ENCODE data around the gene ZNF738. TPM values are rescaled to one million over a fixed set of nuclear protein-coding genes. Genes with fewer than 3 reads are reported as not detected.

ZNF738 gene
- total and polyA plus RNA-seq, 2 experiments from 2014 or later: 137 to 138 TPM

DNA sequence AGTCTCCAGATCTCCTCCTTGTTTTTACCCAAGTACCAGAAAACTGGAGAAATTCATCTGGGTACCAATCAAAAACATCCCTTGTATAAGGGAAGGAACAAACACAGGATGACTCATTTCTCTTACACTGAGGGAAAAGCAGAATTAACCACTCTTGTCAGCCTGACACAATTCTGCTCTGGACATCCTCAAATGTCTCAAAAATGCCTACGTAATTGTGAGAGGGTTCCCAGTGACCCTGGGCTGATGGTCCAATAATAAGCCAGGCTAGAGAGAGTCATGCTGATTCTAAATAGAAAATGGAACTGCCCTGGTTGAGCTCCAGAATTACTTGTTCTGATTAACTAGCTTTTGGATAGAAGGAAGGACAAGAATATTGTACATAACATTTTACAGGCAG lies 44.1 kb upstream of the ZNF738 start (continued):
- TF ChIP-seq, protein P1, sequence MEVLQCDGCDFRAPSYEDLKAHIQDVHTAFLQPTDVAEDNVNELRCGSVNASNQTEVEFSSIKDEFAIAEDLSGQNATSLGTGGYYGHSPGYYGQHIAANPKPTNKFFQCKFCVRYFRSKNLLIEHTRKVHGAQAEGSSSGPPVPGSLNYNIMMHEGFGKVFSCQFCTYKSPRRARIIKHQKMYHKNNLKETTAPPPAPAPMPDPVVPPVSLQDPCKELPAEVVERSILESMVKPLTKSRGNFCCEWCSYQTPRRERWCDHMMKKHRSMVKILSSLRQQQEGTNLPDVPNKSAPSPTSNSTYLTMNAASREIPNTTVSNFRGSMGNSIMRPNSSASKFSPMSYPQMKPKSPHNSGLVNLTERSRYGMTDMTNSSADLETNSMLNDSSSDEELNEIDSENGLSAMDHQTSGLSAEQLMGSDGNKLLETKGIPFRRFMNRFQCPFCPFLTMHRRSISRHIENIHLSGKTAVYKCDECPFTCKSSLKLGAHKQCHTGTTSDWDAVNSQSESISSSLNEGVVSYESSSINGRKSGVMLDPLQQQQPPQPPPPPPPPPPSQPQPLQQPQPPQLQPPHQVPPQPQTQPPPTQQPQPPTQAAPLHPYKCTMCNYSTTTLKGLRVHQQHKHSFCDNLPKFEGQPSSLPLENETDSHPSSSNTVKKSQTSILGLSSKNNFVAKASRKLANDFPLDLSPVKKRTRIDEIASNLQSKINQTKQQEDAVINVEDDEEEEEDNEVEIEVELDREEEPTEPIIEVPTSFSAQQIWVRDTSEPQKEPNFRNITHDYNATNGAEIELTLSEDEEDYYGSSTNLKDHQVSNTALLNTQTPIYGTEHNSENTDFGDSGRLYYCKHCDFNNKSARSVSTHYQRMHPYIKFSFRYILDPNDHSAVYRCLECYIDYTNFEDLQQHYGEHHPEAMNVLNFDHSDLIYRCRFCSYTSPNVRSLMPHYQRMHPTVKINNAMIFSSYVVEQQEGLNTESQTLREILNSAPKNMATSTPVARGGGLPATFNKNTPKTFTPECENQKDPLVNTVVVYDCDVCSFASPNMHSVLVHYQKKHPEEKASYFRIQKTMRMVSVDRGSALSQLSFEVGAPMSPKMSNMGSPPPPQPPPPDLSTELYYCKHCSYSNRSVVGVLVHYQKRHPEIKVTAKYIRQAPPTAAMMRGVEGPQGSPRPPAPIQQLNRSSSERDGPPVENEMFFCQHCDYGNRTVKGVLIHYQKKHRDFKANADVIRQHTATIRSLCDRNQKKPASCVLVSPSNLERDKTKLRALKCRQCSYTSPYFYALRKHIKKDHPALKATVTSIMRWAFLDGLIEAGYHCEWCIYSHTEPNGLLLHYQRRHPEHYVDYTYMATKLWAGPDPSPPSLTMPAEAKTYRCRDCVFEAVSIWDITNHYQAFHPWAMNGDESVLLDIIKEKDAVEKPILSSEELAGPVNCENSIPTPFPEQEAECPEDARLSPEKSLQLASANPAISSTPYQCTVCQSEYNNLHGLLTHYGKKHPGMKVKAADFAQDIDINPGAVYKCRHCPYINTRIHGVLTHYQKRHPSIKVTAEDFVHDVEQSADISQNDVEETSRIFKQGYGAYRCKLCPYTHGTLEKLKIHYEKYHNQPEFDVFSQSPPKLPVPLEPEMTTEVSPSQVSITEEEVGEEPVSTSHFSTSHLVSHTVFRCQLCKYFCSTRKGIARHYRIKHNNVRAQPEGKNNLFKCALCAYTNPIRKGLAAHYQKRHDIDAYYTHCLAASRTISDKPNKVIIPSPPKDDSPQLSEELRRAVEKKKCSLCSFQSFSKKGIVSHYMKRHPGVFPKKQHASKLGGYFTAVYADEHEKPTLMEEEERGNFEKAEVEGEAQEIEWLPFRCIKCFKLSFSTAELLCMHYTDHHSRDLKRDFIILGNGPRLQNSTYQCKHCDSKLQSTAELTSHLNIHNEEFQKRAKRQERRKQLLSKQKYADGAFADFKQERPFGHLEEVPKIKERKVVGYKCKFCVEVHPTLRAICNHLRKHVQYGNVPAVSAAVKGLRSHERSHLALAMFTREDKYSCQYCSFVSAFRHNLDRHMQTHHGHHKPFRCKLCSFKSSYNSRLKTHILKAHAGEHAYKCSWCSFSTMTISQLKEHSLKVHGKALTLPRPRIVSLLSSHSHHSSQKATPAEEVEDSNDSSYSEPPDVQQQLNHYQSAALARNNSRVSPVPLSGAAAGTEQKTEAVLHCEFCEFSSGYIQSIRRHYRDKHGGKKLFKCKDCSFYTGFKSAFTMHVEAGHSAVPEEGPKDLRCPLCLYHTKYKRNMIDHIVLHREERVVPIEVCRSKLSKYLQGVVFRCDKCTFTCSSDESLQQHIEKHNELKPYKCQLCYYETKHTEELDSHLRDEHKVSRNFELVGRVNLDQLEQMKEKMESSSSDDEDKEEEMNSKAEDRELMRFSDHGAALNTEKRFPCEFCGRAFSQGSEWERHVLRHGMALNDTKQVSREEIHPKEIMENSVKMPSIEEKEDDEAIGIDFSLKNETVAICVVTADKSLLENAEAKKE (CRISPR knock-in tag; IDR thresholded peaks at IDR 0.05): no peak
- TF ChIP-seq ETS1 (IDR thresholded peaks at IDR 0.05) (no peak), EZH2phosphoT487 (IDR thresholded peaks at IDR 0.05; ENCODE audit: unreplicated experiment) (no peak), ZNF331 (CRISPR knock-in tag; IDR thresholded peaks at IDR 0.05; ENCODE audit: low read depth) (no peak), ZNF114 (CRISPR knock-in tag; IDR thresholded peaks at IDR 0.05) (no peak), CREB1 (CRISPR knock-in tag; IDR thresholded peaks at IDR 0.05; ENCODE audit: low read depth) (no peak), STAT1 (IDR thresholded peaks at IDR 0.05; ENCODE audit: unreplicated experiment) (no peak), POLR2AphosphoS5 (IDR thresholded peaks at IDR 0.05; ENCODE audit: low read depth) (no peak), JUNB (IDR thresholded peaks at IDR 0.05; ENCODE audit: unreplicated experiment) (no peak)

DNA sequence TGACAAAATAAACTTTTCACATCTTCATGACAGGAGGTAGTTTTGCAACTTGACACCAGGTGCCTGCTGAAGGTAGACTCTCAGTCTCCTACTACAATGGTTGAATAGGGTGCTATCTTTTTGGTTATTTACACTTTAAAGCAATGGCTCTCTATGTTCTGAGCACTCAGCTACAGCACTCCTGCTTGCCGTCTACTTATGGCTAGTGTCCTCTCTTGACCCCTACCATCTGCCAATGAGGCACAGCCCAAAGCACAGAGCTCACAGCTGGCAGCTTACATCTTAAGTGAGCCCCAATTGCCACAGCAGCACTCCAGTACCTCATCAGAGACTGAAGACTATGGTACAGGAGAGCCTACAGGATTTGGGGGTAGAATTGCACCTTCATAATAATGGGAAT lies 41.0 kb upstream of the ZNF738 start:
- H3K36me3 Mint-ChIP-seq (ENCODE audit: low read depth): peaks cover 20% of the 10 kb centered on the region; the same call in 2 of the 3 replicates
- ATAC-seq (peak; percentile 79), DNase-seq (ENCODE audit: low spot score) (peak; percentile 17)
- no peak overlapping the region for H3K4me3 ChIP-seq
- H3K27me3 Mint-ChIP-seq (ENCODE audit: insufficient read depth, low read depth, poor library complexity): peaks cover 7% of the 10 kb centered on the region
- H3K9me3 Mint-ChIP-seq: no peaks in the 10 kb centered on the region
- no peak overlapping the region for H2AFZ ChIP-seq
- H4K20me1 ChIP-seq (replicated peaks; ENCODE audit: insufficient read depth): peaks cover 61% of the 10 kb centered on the region
- no peaks in the 10 kb centered on the region for H3K27me3 ChIP-seq (ENCODE audit: insufficient read depth)
- H3K4me3 Mint-ChIP-seq: no peak overlapping the region
- H3K4me1 Mint-ChIP-seq: peaks cover 28% of the 10 kb centered on the region
- no peak overlapping the region for H3K27ac Mint-ChIP-seq
- peaks cover 100% of the 10 kb centered on the region for H3K79me2 ChIP-seq (replicated peaks; ENCODE audit: insufficient read depth)
- H3K27ac ChIP-seq (ENCODE audit: low read depth): no peak overlapping the region
- no peak overlapping the region for H3K4me2 ChIP-seq
- H3K9me2 ChIP-seq (ENCODE audit: insufficient read depth): no peaks in the 10 kb centered on the region; the same call in 1 of the 2 replicates
- H3K4me1 ChIP-seq (ENCODE audit: insufficient read depth): peaks cover 21% of the 10 kb centered on the region
- no peaks in the 10 kb centered on the region for H3F3A ChIP-seq (replicated peaks; ENCODE audit: low read depth)
- no peaks in the 10 kb centered on the region for H3K36me3 ChIP-seq (ENCODE audit: insufficient read depth)
- TF ChIP-seq REST (IDR thresholded peaks at IDR 0.05; ENCODE audit: unreplicated experiment) (no peak), POLR2AphosphoS5 (IDR thresholded peaks at IDR 0.05; ENCODE audit: low read depth) (no peak), STAT1 (IDR thresholded peaks at IDR 0.05; ENCODE audit: unreplicated experiment) (no peak)

Data from GM23338 (cell line).